GM18909 (cell line): ENCODE data around the gene DOC2B.
"Not testable (repeated sequence)": the region's sequence is repeated elsewhere in the genome, so short reads cannot be mapped to it uniquely, and the experiment has no call there.

ENCODE experiments used
- ATAC-seq: cut with Tn5 transposase; IDR thresholded peaks from one replicate; pipeline ENCODE4 v1.9.1; 2021; ENCODE audit warnings: mild to moderate bottlenecking; ENCODE audit not compliant: unreplicated experiment, poor library complexity

DOC2B gene

GRCh38 chr17:118339-118917 lies 63.0 kb downstream of the DOC2B start:
- not testable (repeated sequence) for ATAC-seq

GRCh38 chr17:113111-113510 lies 68.3 kb downstream of the DOC2B start:
- not testable (repeated sequence) for ATAC-seq
